ENCODE measurements around the gene TPM4. TPM values are rescaled to one million over a fixed set of nuclear protein-coding genes. Genes with fewer than 3 reads are reported as not detected.

TPM4 gene
- total and polyA plus RNA-seq, 2 of the 13 experiments (the other 11 are each of a cell fraction or from before 2014, with no cell fraction given), result 180 to 188 TPM

GRCh38 chr19:16076154-16076957 lies at the start of gene TPM4 (continued):
- TF ChIP-seq ZNF3 (CRISPR knock-in tag; IDR thresholded peaks at IDR 0.05) (no peak), DR1 (CRISPR knock-in tag; IDR thresholded peaks at IDR 0.05) (no peak), POLR2G (IDR thresholded peaks at IDR 0.05; ENCODE audit: low read depth, low read length) (peak; percentile 54; the same call in 1 of the 2 replicates), MATR3 (CRISPR knock-in tag; IDR thresholded peaks at IDR 0.05) (no peak), ZMYM2 (CRISPR knock-in tag; IDR thresholded peaks at IDR 0.05) (no peak), ZNF382 (CRISPR knock-in tag; IDR thresholded peaks at IDR 0.05; ENCODE audit: borderline replicate concordance) (no peak), THAP8 (CRISPR knock-in tag; IDR thresholded peaks at IDR 0.05; ENCODE audit: borderline replicate concordance) (no peak), LBX2 (CRISPR knock-in tag; IDR thresholded peaks at IDR 0.05; ENCODE audit: borderline replicate concordance) (no peak), ZNF441 (CRISPR knock-in tag; IDR thresholded peaks at IDR 0.05; ENCODE audit: borderline replicate concordance) (no peak), EHMT2 (IDR thresholded peaks at IDR 0.05; ENCODE audit: borderline replicate concordance, low read depth, low read length) (no peak), ZGPAT (CRISPR knock-in tag; IDR thresholded peaks at IDR 0.05) (no peak), ZNF253 (CRISPR knock-in tag; IDR thresholded peaks at IDR 0.05; ENCODE audit: borderline replicate concordance) (no peak), KLF12 (CRISPR knock-in tag; IDR thresholded peaks at IDR 0.05; ENCODE audit: borderline replicate concordance) (no peak), NCOA5 (CRISPR knock-in tag; IDR thresholded peaks at IDR 0.05) (no peak), JUND (CRISPR knock-in tag; IDR thresholded peaks at IDR 0.05) (no peak), ZNF510 (CRISPR knock-in tag; IDR thresholded peaks at IDR 0.05; ENCODE audit: low read depth) (no peak), PAF1 (CRISPR knock-in tag; IDR thresholded peaks at IDR 0.05) (no peak), SP5 (CRISPR knock-in tag; IDR thresholded peaks at IDR 0.05; ENCODE audit: borderline replicate concordance, low read depth) (no peak), TGIF2 (CRISPR knock-in tag; IDR thresholded peaks at IDR 0.05) (no peak), SAFB2 (CRISPR knock-in tag; IDR thresholded peaks at IDR 0.05; ENCODE audit: borderline replicate concordance, low read depth) (no peak), ZNF740 (CRISPR knock-in tag; IDR thresholded peaks at IDR 0.05) (no peak), SIN3A (IDR thresholded peaks at IDR 0.05; ENCODE audit: borderline replicate concordance, low read depth, low read length) (peak; percentile 23; the same call in 1 of the 2 replicates), STAT5B (CRISPR knock-in tag; IDR thresholded peaks at IDR 0.05) (no peak), TRIM22 (IDR thresholded peaks at IDR 0.05) (no peak), HNRNPLL (IDR thresholded peaks at IDR 0.05; ENCODE audit: low read depth, low read length, poor library complexity, severe bottlenecking) (peak; percentile 47), ZNF432 (CRISPR knock-in tag; IDR thresholded peaks at IDR 0.05; ENCODE audit: borderline replicate concordance) (no peak), SRY (CRISPR knock-in tag; IDR thresholded peaks at IDR 0.05) (peak; percentile 18; the same call in 1 of the 2 replicates), ZBTB20 (CRISPR knock-in tag; IDR thresholded peaks at IDR 0.05; ENCODE audit: borderline replicate concordance, low read depth) (no peak)

Measured in HepG2 (cell line).